K562 (cell line): ENCODE measurements around the gene MALAT1. TPM values are rescaled to one million over a fixed set of nuclear protein-coding genes. Genes with fewer than 3 reads are reported as not detected.

Source experiments
- BACH1 ChIP-seq: fragments of 200-800 bp; sonication (Bioruptor generic); IDR thresholded peaks from 2 replicates; pipeline ENCODE4 v1.6.1; 2016; ENCODE audit warnings: missing genetic modification characterization, missing compliant biosample characterization
- CBX2 ChIP-seq: fragments of 200-600 bp; sonication (generic); IDR thresholded peaks from one replicate; pipeline ENCODE4 v1.6.1; 2012; ENCODE audit warnings: mild to moderate bottlenecking, low read length, inconsistent platforms; ENCODE audit not compliant: insufficient read depth, poor library complexity, severe bottlenecking
- CXXC5 ChIP-seq: fragments of 250-450 bp; sonication (Bioruptor Pico); IDR thresholded peaks from 2 replicates; pipeline ENCODE4 v1.8.0; 2022; ENCODE audit warnings: inconsistent platforms, mild to moderate bottlenecking, moderate library complexity
- DNMT1 ChIP-seq: fragments of 450-650 bp; IDR thresholded peaks from 2 replicates; pipeline ENCODE4 v1.6.1; 2016; ENCODE audit warnings: antibody characterized with exemption, mild to moderate bottlenecking
- DPF2 ChIP-seq: fragments of 450-650 bp; IDR thresholded peaks from 2 replicates; pipeline ENCODE4 v1.6.1; 2016
- EWSR1 ChIP-seq: fragments of 450-650 bp; IDR thresholded peaks from 2 replicates; pipeline ENCODE4 v1.6.1; 2018; ENCODE audit warnings: borderline replicate concordance, mild to moderate bottlenecking, low read depth, moderate library complexity; ENCODE audit not compliant: partially characterized antibody
- FUS ChIP-seq: fragments of 200-400 bp; formaldehyde crosslinking; optimal IDR thresholded peaks from 2 replicates; pipeline ENCODE3; 2017; ENCODE audit warnings: low read depth, low read length
- KDM5B ChIP-seq: fragments of 200-600 bp; sonication (generic); IDR thresholded peaks from 2 replicates; pipeline ENCODE4 v1.6.1; 2012; ENCODE audit warnings: low read depth, mild to moderate bottlenecking, moderate library complexity, low read length, control low read depth, inconsistent platforms; ENCODE audit not compliant: insufficient replicate concordance
- KLF13 ChIP-seq: fragments of 450-650 bp; IDR thresholded peaks from 2 replicates; pipeline ENCODE4 v1.6.1; 2016; ENCODE audit warnings: missing genetic modification characterization, low read depth, mild to moderate bottlenecking, missing compliant biosample characterization, moderate library complexity, borderline replicate concordance
- LARP7 ChIP-seq: fragments of 450-650 bp; IDR thresholded peaks from 2 replicates; pipeline ENCODE4 v1.6.1; 2016
- MAFK ChIP-seq: IDR thresholded peaks from 2 replicates; pipeline ENCODE4 v1.6.1; 2011; ENCODE audit warnings: low read length, improper control_type of control experiment
- MCM3 ChIP-seq: fragments of 450-650 bp; IDR thresholded peaks from 2 replicates; pipeline ENCODE4 v1.6.1; 2016
- MYBL2 ChIP-seq, 2 experiments: fragments of 450-650 bp in 1 of 2; sonication (generic) in 1 of 2; formaldehyde crosslinking in 1 of 2; IDR thresholded peaks; 2 replicates each; pipeline versions ENCODE4 v1.6.1 to v1.8.1; 2017 to 2022; ENCODE audit warnings: borderline replicate concordance in 1 of 2, inconsistent platforms in 1 of 2, low read depth in 1 of 2, mild to moderate bottlenecking in 1 of 2, missing genetic modification reagents in 1 of 2, moderate library complexity in 1 of 2
- MYC ChIP-seq, 2 experiments: fragments of 250-450 bp in 1 of 2; sonication (Bioruptor Pico) in 1 of 2; IDR thresholded peaks; 2 replicates each; pipeline versions ENCODE4 v1.5.1 to v1.6.1; 2012 to 2021; ENCODE audit warnings: low read depth in 2 of 2, borderline replicate concordance in 1 of 2, improper control_type of control experiment in 1 of 2, low read length in 1 of 2, mild to moderate bottlenecking in 1 of 2, moderate library complexity in 1 of 2
- NCOA1 ChIP-seq: fragments of 450-650 bp; IDR thresholded peaks from 2 replicates; pipeline ENCODE4 v1.6.1; 2016; ENCODE audit warnings: low read depth
- NEUROD1 ChIP-seq: fragments of 150-350 bp; IDR thresholded peaks from 2 replicates; pipeline ENCODE4 v1.6.1; 2014; ENCODE audit warnings: borderline replicate concordance, low read length, low read depth; ENCODE audit not compliant: partially characterized antibody
- PHF20 ChIP-seq: fragments of 450-650 bp; IDR thresholded peaks from 2 replicates; pipeline ENCODE4 v1.6.1; 2018; ENCODE audit not compliant: partially characterized antibody
- POLR2AphosphoS5 ChIP-seq: IDR thresholded peaks from 2 replicates; pipeline ENCODE4 v1.6.1; 2011; ENCODE audit warnings: mild to moderate bottlenecking, low read depth, low read length, moderate library complexity; ENCODE audit not compliant: control insufficient read depth, insufficient read depth
- RFX7 ChIP-seq: fragments of 250-450 bp; sonication (Bioruptor Pico); IDR thresholded peaks from 2 replicates; pipeline ENCODE4 v1.5.1; 2021; ENCODE audit warnings: mild to moderate bottlenecking
- SLC30A9 ChIP-seq: fragments of 250-450 bp; sonication (Bioruptor Pico); IDR thresholded peaks from 2 replicates; pipeline ENCODE4 v1.8.0; 2022; ENCODE audit warnings: mild to moderate bottlenecking, moderate library complexity
- SREBF2 ChIP-seq: sonication (generic); formaldehyde crosslinking; IDR thresholded peaks from 2 replicates; pipeline ENCODE4 v1.4.0; 2020; ENCODE audit warnings: mild to moderate bottlenecking, missing genetic modification reagents
- TAF7 ChIP-seq: fragments of 450-650 bp; IDR thresholded peaks from 2 replicates; pipeline ENCODE4 v1.6.1; 2016; ENCODE audit warnings: missing genetic modification characterization, missing compliant biosample characterization
- TFAP4 ChIP-seq: sonication (generic); formaldehyde crosslinking; IDR thresholded peaks from 2 replicates; pipeline ENCODE4 v1.8.0; 2022; ENCODE audit warnings: missing genetic modification reagents, mild to moderate bottlenecking, moderate library complexity, borderline replicate concordance
- WHSC1 ChIP-seq: IDR thresholded peaks from one replicate; pipeline ENCODE4 v1.6.1; 2012; ENCODE audit warnings: low read length, control low read depth, inconsistent platforms
- ZBTB9 ChIP-seq: fragments of 450-650 bp; formaldehyde crosslinking; IDR thresholded peaks from 2 replicates; pipeline ENCODE4 v1.4.0; 2020; ENCODE audit warnings: mild to moderate bottlenecking, moderate library complexity
- ZNF24 ChIP-seq: fragments of 450-650 bp; IDR thresholded peaks from 2 replicates; pipeline ENCODE4 v1.6.1; 2016
- ZNF77 ChIP-seq: fragments of 250-450 bp; sonication (Bioruptor Pico); IDR thresholded peaks from 2 replicates; pipeline ENCODE4 v1.5.0; 2020
- polyA plus RNA-seq, 8 experiments: library from polyadenylated mRNA; depleted of rRNA in 4 of 8; stranded (reverse) in 5 of 8; unstranded in 3 of 8; fragments of >200 nt; fragmentation: Nextera tagmentation in 2 of 8; fragmentation: Illumina TruSeq in 1 of 8; extraction: Ambion mirVana in 2 of 8; extraction: Trizol in 1 of 8; gene quantifications; 2 replicates each; pipeline versions ENCODE4 v1.2.1 to v1.2.3, GENCODE V29; 2011 to 2014; ENCODE audit warnings: inconsistent platforms in 1 of 8, missing spikeins in 1 of 8
- total RNA-seq, 7 experiments: library from RNA; depleted of rRNA in 6 of 7; stranded (reverse); fragments of >200 nt in 6 of 7; fragmentation: Illumina TruSeq in 2 of 7; extraction: Trizol in 2 of 7; gene quantifications; 2 replicates each; pipeline versions ENCODE4 v1.2.1 to v1.2.3, GENCODE V29; 2011 to 2021; ENCODE audit warnings: low replicate concordance in 1 of 7

Gene MALAT1
- total and polyA plus RNA-seq, 9 of the 15 experiments (the other 6 are each of a cell fraction or from before 2014, with no cell fraction given): 363 to 8,715 (median 2,351) TPM

- TF ChIP-seq MYBL2 (IDR thresholded peaks at IDR 0.05; ENCODE audit: low read depth): no peak
- no peak for TF ChIP-seq MYBL2 (CRISPR knock-in tag; IDR thresholded peaks at IDR 0.05; ENCODE audit: borderline replicate concordance)
- TF ChIP-seq PHF20: peak; percentile 11
- peak; percentile 66 for TF ChIP-seq DPF2
- no peak for TF ChIP-seq CBX2
- peak; percentile 17; the same call in 1 of the 2 replicates for TF ChIP-seq ZBTB9 (CRISPR knock-in tag)
- peak; percentile 58 for TF ChIP-seq KDM5B
- peak; percentile 90 for TF ChIP-seq POLR2AphosphoS5
- peak; percentile 39; the same call in 1 of the 2 replicates for TF ChIP-seq SLC30A9
- TF ChIP-seq SREBF2 (CRISPR knock-in tag): no peak
- peak; percentile 64 for TF ChIP-seq FUS
- TF ChIP-seq TFAP4 (CRISPR knock-in tag): peak; percentile 83
- no peak for TF ChIP-seq ZNF77
- TF ChIP-seq RFX7: no peak
- no peak for TF ChIP-seq MCM3
- TF ChIP-seq DNMT1: peak; percentile 75; the same call in 1 of the 2 replicates
- TF ChIP-seq WHSC1: no peak
- TF ChIP-seq LARP7: peak; percentile 89; the same call in 1 of the 2 replicates
- TF ChIP-seq NCOA1: peak; percentile 62
- TF ChIP-seq KLF13 (tag): no peak
- TF ChIP-seq NEUROD1: peak; percentile 88
- TF ChIP-seq MAFK: peak; percentile 63
- TF ChIP-seq MYC (IDR thresholded peaks at IDR 0.05; ENCODE audit: low read depth, low read length): no peak; the same call in 1 of the 2 replicates
- TF ChIP-seq MYC (CRISPR knock-in tag; IDR thresholded peaks at IDR 0.05; ENCODE audit: borderline replicate concordance, low read depth): no peak; the same call in 1 of the 2 replicates
- peak; percentile 92 for TF ChIP-seq CXXC5 (CRISPR knock-in tag)
- TF ChIP-seq EWSR1: no peak
- TF ChIP-seq TAF7: peak; percentile 13; the same call in 1 of the 2 replicates
- TF ChIP-seq ZNF24: no peak
- peak; percentile 40; the same call in 1 of the 2 replicates for TF ChIP-seq BACH1 (tag)
Observed at GRCh38 chr11:65477149-65477965, 21.5 kb upstream of the MALAT1 start (continued).
